Measurements from ENCODE around the gene RIMBP2. TPM values are rescaled to one million over a fixed set of nuclear protein-coding genes. Genes with fewer than 3 reads are reported as not detected.

RIMBP2 gene
- total RNA-seq, 1 donor from 2014 or later, result 0.99 TPM

GRCh38 chr12:130396667-130397066 lies 319.4 kb downstream of the RIMBP2 start:
- H4K20me1 ChIP-seq (ENCODE audit: low read depth), result no peaks in the 10 kb centered on the region
- Mint-ChIP-seq H3K27me3 (ENCODE audit: insufficient read depth, low read depth) (peaks cover 3% of the 10 kb centered on the region), H3K36me3 (no peaks in the 10 kb centered on the region), H3K27ac (no peak overlapping the region), H3K4me1 (peaks cover 7% of the 10 kb centered on the region), H3K9me3 (no peaks in the 10 kb centered on the region), H3K4me3 (no peak overlapping the region)
- H3K9me3 ChIP-seq (ENCODE audit: low read depth), result no peaks in the 10 kb centered on the region
- no peak for DNase-seq (ENCODE audit: low spot score)
- H3K4me3 ChIP-seq, result no peak overlapping the region
- H3K27me3 ChIP-seq, result no peaks in the 10 kb centered on the region
- H3K4me2 ChIP-seq, result no peak overlapping the region
- no peak overlapping the region for H3K27ac ChIP-seq
- TF ChIP-seq EZH2phosphoT487 (IDR thresholded peaks at IDR 0.05) (no peak), EZH2 (IDR thresholded peaks at IDR 0.05) (no peak), CTCF (IDR thresholded peaks at IDR 0.05) (no peak)
- H3K79me2 ChIP-seq (ENCODE audit: low read depth), result no peaks in the 10 kb centered on the region
- H3K4me1 ChIP-seq, result no peaks in the 10 kb centered on the region
- no peaks in the 10 kb centered on the region for H3K36me3 ChIP-seq
- no peaks in the 10 kb centered on the region for H3F3A ChIP-seq (ENCODE audit: low read depth)
- H3K9ac ChIP-seq, result no peak overlapping the region
- H2AFZ ChIP-seq (replicated peaks), result no peak overlapping the region

- Histone ChIP-seq H3K9me3 (ENCODE audit: low read depth) (no peaks in the 10 kb centered on the region), H3K4me2 (no peak overlapping the region), H3K4me1 (no peaks in the 10 kb centered on the region), H3K4me3 (no peak overlapping the region), H3K79me2 (ENCODE audit: low read depth) (no peaks in the 10 kb centered on the region), H2AFZ (replicated peaks) (peak overlapping the region; percentile 75), H3F3A (ENCODE audit: low read depth) (no peaks in the 10 kb centered on the region), H3K27me3 (no peaks in the 10 kb centered on the region), H4K20me1 (ENCODE audit: low read depth) (no peaks in the 10 kb centered on the region), H3K9ac (no peak overlapping the region), H3K27ac (no peak overlapping the region), H3K36me3 (no peaks in the 10 kb centered on the region)
- Mint-ChIP-seq H3K27ac (no peak overlapping the region), H3K4me1 (peaks cover 7% of the 10 kb centered on the region), H3K36me3 (no peaks in the 10 kb centered on the region), H3K4me3 (no peak overlapping the region), H3K27me3 (ENCODE audit: insufficient read depth, low read depth) (peaks cover 3% of the 10 kb centered on the region), H3K9me3 (no peaks in the 10 kb centered on the region)
- no peak for TF ChIP-seq EZH2 (IDR thresholded peaks at IDR 0.05)
- no peak for DNase-seq (ENCODE audit: low spot score)
Observed at GRCh38 chr12:130394906-130395305, 321.2 kb downstream of the RIMBP2 start.

GRCh38 chr12:130391186-130391585 lies 324.9 kb downstream of the RIMBP2 start:
- H3K36me3 Mint-ChIP-seq, result no peaks in the 10 kb centered on the region
- no peaks in the 10 kb centered on the region for H3K4me1 ChIP-seq
- H3K79me2 ChIP-seq (ENCODE audit: low read depth), result no peaks in the 10 kb centered on the region
- no peaks in the 10 kb centered on the region for H3K36me3 ChIP-seq
- DNase-seq (ENCODE audit: low spot score), result no peak
- TF ChIP-seq CTCF (IDR thresholded peaks at IDR 0.05), result no peak
- no peak for TF ChIP-seq EZH2phosphoT487 (IDR thresholded peaks at IDR 0.05)
- TF ChIP-seq EZH2 (IDR thresholded peaks at IDR 0.05), result no peak
- no peak overlapping the region for H3K9ac ChIP-seq
- H3K4me2 ChIP-seq, result no peak overlapping the region
- H3K9me3 ChIP-seq (ENCODE audit: low read depth), result no peaks in the 10 kb centered on the region
- H3K27me3 ChIP-seq, result no peaks in the 10 kb centered on the region
- H3F3A ChIP-seq (ENCODE audit: low read depth), result no peaks in the 10 kb centered on the region
- H3K9me3 Mint-ChIP-seq, result peaks cover 4% of the 10 kb centered on the region
- no peak overlapping the region for H3K27ac Mint-ChIP-seq
- H3K4me3 ChIP-seq, result no peak overlapping the region
- peaks cover 2% of the 10 kb centered on the region for H3K4me1 Mint-ChIP-seq
- no peak overlapping the region for H3K27ac ChIP-seq
- no peaks in the 10 kb centered on the region for H4K20me1 ChIP-seq (ENCODE audit: low read depth)
- peaks cover 5% of the 10 kb centered on the region for H3K27me3 Mint-ChIP-seq (ENCODE audit: insufficient read depth, low read depth)
- H2AFZ ChIP-seq (replicated peaks), result no peak overlapping the region
- no peak overlapping the region for H3K4me3 Mint-ChIP-seq

- no peaks in the 10 kb centered on the region for H3K79me2 ChIP-seq (ENCODE audit: low read depth)
- peaks cover 2% of the 10 kb centered on the region for H3K27me3 Mint-ChIP-seq (ENCODE audit: insufficient read depth, low read depth)
- no peaks in the 10 kb centered on the region for H3F3A ChIP-seq (ENCODE audit: low read depth)
- H3K4me1 Mint-ChIP-seq, result peaks cover 3% of the 10 kb centered on the region
- H3K9me3 ChIP-seq (ENCODE audit: low read depth), result no peaks in the 10 kb centered on the region
- H3K9me3 Mint-ChIP-seq, result peaks cover 4% of the 10 kb centered on the region
- no peaks in the 10 kb centered on the region for H3K4me1 ChIP-seq
- no peak overlapping the region for H3K4me3 Mint-ChIP-seq
- H3K27ac ChIP-seq, result no peak overlapping the region
- no peaks in the 10 kb centered on the region for H3K36me3 ChIP-seq
- no peaks in the 10 kb centered on the region for H3K36me3 Mint-ChIP-seq
- no peak overlapping the region for H3K27ac Mint-ChIP-seq
- no peaks in the 10 kb centered on the region for H3K27me3 ChIP-seq
- no peak for DNase-seq (ENCODE audit: low spot score)
- H3K4me2 ChIP-seq, result no peak overlapping the region
- no peak overlapping the region for H3K4me3 ChIP-seq
- no peak overlapping the region for H2AFZ ChIP-seq (replicated peaks)
- TF ChIP-seq EZH2 (IDR thresholded peaks at IDR 0.05) (no peak), EZH2phosphoT487 (IDR thresholded peaks at IDR 0.05) (no peak), CTCF (IDR thresholded peaks at IDR 0.05) (no peak)
- no peaks in the 10 kb centered on the region for H4K20me1 ChIP-seq (ENCODE audit: low read depth)
- no peak overlapping the region for H3K9ac ChIP-seq
Observed at GRCh38 chr12:130385193-130385592, 330.9 kb downstream of the RIMBP2 start.
